ENCODE results near the gene CMPK2.

GRCh38 chr2:6818012-6818411, 47.7 kb downstream of the CMPK2 start:
- no peak for TF ChIP-seq CTCF (IDR thresholded peaks at IDR 0.05)
- no peak for TF ChIP-seq POLR2A (IDR thresholded peaks at IDR 0.05)

Data from gastroesophageal sphincter (tissue), 3 donors.